Activated CD8-positive, alpha-beta memory T cell treated with anti-CD3 and anti-CD28 coated beads for 36 hours (primary cell): ENCODE measurements around the gene DMRTA2. TPM values are rescaled to one million over a fixed set of nuclear protein-coding genes. Genes with fewer than 3 reads are reported as not detected.
"Not testable (repeated sequence)": the region's sequence is repeated elsewhere in the genome, so short reads cannot be mapped to it uniquely, and the experiment has no call there.

ENCODE experiments used
- CTCF ChIA-PET: fragments of 350-600 bp; sonication (Branson Sonifier 250); formaldehyde crosslinking; loops from one replicate; lab custom pipeline; 2021; ENCODE audit warnings: antibody characterized with exemption; lab: Charles Lee
- POLR2A ChIA-PET: fragments of 350-600 bp; sonication (Branson Sonifier 250); formaldehyde crosslinking; loops from one replicate; lab custom pipeline; 2021; ENCODE audit warnings: antibody characterized with exemption; lab: Charles Lee
- total RNA-seq, 2 experiments: library from RNA; stranded (reverse); gene quantifications; one replicate each; pipeline ENCODE4 v1.2.3, GENCODE V29; 2021

Gene DMRTA2
- total RNA-seq, 2 experiments from 2014 or later, result not detected

DNA sequence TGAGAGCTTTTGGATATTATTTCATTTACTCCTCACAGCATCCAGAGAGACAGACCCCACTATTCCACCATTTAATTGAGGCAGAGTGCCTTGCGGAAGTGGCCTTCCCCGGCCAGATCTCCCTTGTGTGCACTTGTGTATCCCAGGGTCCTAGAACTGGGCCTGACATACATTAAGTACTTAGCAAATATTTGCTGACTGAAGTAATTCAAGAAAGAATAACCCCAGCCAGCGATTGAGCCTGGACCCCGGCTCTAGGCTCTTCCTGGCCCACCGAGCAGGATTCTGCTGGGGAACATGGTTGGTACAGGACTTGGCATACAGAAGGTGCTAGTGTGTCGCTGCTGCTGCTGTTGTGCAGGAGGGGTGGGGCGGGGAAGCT, 8.4 kb downstream of the DMRTA2 start:
- ChIA-PET POLR2A (no interaction called here), CTCF (interaction anchor here (0.8 kb wide), 1 partner anchor 9 kb away, joined by 3 read pairs; the partner anchor contains the start of gene DMRTA2)

- CTCF ChIA-PET, result interaction anchor here (0.6 kb wide), 1 partner anchor 542 kb away, joined by 3 read pairs; no protein-coding TSS in a partner anchor
- POLR2A ChIA-PET, result no interaction called here
These were observed 10.3 kb downstream of the DMRTA2 start for GRCh38 chr1:50412813-50413476.

GRCh38 chr1:50405814-50406213, 17.4 kb downstream of the DMRTA2 start:
- POLR2A ChIA-PET, result no interaction called here
- CTCF ChIA-PET, result no interaction called here

DNA sequence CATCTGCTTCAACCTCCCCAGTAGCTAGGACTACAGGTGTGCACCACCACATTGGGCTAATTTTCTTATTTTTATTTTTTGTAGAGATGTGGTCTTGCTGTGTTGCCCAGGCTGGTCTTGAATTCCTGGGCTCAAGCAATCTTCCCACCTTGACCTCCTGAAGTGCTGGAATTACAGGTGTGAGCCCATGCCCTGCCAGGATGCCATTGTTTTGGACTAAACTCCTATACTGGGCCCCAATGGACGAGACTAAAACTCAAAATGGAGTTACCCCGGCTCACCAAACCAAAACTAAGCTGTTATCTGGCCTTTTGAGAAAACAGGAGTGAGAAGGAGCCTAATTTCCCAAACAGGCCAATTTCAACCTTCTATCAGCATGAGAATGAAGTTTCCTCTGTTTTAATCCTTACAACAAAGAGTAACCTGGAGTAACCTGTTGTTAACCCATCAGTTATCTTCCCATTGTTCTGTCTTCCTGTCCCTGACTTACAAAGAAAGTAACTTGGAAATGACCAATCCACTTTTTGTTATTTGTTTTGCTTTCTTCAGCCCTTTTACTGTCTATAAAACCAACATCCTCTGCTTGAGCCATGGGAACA, 29.6 kb downstream of the DMRTA2 start:
- ChIA-PET POLR2A (no interaction called here), CTCF (interaction anchor here (0.6 kb wide), 1 partner anchor 1318 kb away, joined by 5 read pairs; no protein-coding TSS in a partner anchor)

- CTCF ChIA-PET, POLR2A ChIA-PET: not testable (repeated sequence)
These were observed 41.7 kb downstream of the DMRTA2 start for GRCh38 chr1:50381551-50381950.

DNA sequence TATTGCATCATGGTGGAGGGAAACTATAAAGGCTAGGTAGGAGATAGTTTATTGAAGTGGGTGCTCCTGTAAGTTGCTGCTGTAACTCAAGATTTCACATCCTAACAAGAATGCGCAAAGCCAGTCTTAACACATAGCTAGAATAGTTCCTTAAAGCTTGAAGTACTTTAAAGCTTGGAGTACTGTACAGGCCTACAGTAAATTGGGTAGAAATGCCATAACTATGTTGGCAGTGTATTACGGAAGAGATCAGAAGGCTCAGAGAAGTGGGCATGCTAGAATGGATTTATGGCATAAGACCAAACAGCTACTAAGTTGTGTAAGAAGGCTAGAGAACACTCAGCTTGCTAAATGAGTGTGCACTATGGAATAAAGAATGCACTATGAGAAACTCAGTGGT, 44.5 kb downstream of the DMRTA2 start:
- CTCF ChIA-PET, result no interaction called here

GRCh38 chr1:50373532-50373931, 49.7 kb downstream of the DMRTA2 start:
- ChIA-PET CTCF (no interaction called here), POLR2A (no interaction called here)

More for the DNA sequence above, 44.5 kb downstream of the DMRTA2 start:
- POLR2A ChIA-PET, result no interaction called here

- POLR2A ChIA-PET, result no interaction called here
- CTCF ChIA-PET, result interaction anchor here (1.1 kb wide), 1 partner anchor 18 kb away, joined by 3 read pairs; no protein-coding TSS in a partner anchor
These were observed 51.5 kb downstream of the DMRTA2 start for GRCh38 chr1:50371749-50372148.

GRCh38 chr1:50369830-50370229, 53.4 kb downstream of the DMRTA2 start:
- ChIA-PET POLR2A (no interaction called here), CTCF (interaction anchor here (0.7 kb wide), 1 partner anchor 37 kb away, joined by 4 read pairs; no protein-coding TSS in a partner anchor)

DNA sequence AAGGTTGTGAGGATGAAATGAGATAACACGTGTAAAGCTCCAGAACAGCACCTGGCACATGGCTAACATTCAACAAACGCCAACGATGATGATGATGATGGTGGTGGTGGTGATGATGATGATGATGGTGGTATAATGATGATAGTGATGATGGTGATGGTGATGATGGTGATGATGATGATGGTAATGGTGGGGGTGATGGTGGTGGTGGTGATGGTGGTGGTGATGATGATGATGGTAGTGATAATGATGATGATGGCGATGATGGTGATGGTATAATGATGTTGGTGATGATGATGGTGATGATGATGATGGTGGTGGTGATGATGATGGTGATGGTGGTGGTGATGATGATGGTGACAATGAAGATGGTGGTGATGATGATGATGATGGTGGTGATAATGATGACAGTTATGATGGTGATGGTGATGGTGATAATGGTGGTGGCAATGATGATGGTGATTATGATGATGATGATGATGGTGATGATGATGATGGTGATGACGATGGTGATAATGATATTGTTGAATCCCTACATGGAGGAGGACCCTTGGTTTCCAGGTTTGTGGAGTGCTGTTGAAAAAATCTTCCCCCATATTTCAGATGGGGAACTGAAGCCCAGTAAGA, 54.1 kb downstream of the DMRTA2 start:
- ChIA-PET CTCF (interaction anchor here (0.5 kb wide), 1 partner anchor 8 kb away, joined by 3 read pairs; no protein-coding TSS in a partner anchor), POLR2A (no interaction called here)

DNA sequence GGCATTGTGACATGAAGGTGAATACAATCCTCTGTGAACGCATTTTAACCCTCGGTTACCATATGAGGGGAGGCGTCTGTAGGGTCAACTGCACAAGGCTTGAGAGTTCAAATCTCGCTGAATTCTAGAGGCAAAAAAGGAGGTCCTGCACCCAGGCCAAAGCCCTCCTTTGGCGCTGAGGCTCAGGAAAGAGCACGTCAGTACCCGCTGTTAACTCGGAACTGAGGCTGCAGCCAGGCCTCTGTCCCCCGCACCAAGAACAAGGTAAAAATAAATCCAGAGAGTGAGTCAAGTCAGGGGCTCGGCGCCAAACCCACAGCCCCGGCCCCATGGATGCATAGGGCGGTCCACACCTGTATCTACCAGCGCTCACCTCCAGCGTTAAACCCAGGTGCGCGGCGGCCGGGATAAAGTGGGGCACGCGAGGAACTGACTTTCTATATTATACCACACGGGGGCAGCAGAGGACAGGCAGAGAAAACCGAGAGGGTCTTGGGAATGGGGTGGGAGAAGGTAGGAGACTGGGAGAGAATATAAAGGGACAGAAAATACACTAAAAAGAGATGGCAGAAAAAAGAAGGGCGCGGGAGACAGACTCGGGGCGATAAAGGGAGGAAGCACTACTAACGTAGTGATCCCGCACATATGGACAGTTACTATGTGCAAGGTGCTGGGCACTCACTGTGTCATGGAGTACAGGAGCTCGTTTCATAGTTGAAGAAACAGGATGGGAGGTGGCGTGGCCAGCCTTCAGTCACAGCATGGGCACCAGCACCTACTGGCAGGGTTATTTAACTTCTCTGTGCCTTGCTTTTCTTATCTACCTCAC, 54.9 kb downstream of the DMRTA2 start:
- ChIA-PET CTCF (interaction anchor here (0.5 kb wide), 1 partner anchor 9 kb away, joined by 3 read pairs; no protein-coding TSS in a partner anchor), POLR2A (no interaction called here)
